ENCODE results near the gene CYP1B1. TPM values are rescaled to one million over a fixed set of nuclear protein-coding genes. Genes with fewer than 3 reads are reported as not detected.
A peak's percentile ranks its signal among the peaks of the same experiment; 100 is the strongest.

The CYP1B1 gene
- total RNA-seq (100 to 1,000 TPM in 2 of 7 donors, 10 to 100 TPM in 5; 50.4 to 121 (median 73.6) TPM), polyA plus RNA-seq (10 to 100 TPM; 17.7 to 26.4 (median 22.6) TPM)
- long read RNA-seq, donor 1: 0 reads
- long read RNA-seq, donor 2, full-length matches to known transcripts: 3 of 3 reads
- long read RNA-seq, donor 2, partial matches to known transcripts: 0 of 3 reads
- long read RNA-seq, donor 2, other reads (novel, unspliced or antisense): 0 of 3 reads

DNA sequence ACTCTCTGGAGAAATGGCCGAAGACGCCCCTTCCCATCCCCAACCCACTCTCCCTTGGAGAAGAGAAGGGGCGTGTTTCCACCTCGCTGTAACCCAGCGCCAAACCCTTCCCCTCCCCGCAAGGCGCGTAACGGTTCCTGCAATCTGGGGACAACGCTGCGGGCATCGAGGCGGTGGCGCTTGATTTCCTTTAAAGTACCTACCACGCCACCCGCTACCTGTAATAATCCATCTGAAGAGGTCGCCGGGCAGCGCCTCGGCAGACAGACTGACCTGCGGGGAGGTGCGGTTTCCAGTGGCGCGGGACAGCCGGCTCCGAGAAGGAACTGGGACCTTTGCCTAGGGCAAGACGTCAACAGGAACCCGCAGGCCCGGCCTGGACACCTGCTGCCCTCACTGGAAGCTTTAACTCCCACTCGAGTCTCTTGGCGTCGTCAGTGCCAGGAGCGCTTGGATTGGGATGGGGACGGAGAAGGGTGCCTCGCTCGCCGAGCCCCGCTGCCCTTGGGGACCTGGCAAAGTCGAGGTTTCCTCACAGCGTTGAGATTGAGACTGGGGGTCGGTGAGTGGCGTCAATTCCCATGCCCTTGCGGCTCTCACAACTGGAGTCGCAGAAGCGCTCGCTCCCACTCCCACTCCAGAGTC, at the start of gene CYP1B1:
Gene CYP1B1, minus strand, starts transcription at position 645 of the 645 bp plus-strand sequence. CDS start 763 bp downstream, outside the sequence.
- peak; percentile 80 for DNase-seq
- Histone ChIP-seq H3K4me3 (peak within 1 kb of the TSS; percentile 44 to 72 (median 55)), H3K36me3 (peaks cover 0 to 6% (median 0%) of the 10 kb centered on the region in 6 donors), H3K4me1 (peaks cover 28 to 65% (median 43%) of the 10 kb centered on the region in 6 donors), H3K27ac (peak within 1 kb of the TSS; percentile 57 to 88 (median 87)), H3K9me3 (no peaks in the 10 kb centered on the region), H3K27me3 (replicated peaks in 1 of 7) (peaks cover 0 to 82% (median 49%) of the 10 kb centered on the region in 7 donors)
- WGBS, 5 donors: 3 to 7% (median 5%) methylated on average over 26 to 46 of the region's 46 CpGs
- intact Hi-C loops (cut with DNase I; ENCODE audit: low total_unique reads): no loop called here
- no peak for TF ChIP-seq POLR2AphosphoS5 (IDR thresholded peaks at IDR 0.05)
- TF ChIP-seq, protein P1, sequence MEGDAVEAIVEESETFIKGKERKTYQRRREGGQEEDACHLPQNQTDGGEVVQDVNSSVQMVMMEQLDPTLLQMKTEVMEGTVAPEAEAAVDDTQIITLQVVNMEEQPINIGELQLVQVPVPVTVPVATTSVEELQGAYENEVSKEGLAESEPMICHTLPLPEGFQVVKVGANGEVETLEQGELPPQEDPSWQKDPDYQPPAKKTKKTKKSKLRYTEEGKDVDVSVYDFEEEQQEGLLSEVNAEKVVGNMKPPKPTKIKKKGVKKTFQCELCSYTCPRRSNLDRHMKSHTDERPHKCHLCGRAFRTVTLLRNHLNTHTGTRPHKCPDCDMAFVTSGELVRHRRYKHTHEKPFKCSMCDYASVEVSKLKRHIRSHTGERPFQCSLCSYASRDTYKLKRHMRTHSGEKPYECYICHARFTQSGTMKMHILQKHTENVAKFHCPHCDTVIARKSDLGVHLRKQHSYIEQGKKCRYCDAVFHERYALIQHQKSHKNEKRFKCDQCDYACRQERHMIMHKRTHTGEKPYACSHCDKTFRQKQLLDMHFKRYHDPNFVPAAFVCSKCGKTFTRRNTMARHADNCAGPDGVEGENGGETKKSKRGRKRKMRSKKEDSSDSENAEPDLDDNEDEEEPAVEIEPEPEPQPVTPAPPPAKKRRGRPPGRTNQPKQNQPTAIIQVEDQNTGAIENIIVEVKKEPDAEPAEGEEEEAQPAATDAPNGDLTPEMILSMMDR (IDR thresholded peaks at IDR 0.05 in 8 of 11, conservative IDR thresholded peaks at IDR 0.05 in 3 of 11): no peak

GRCh38 chr2:38125007-38125406, 49.1 kb upstream of the CYP1B1 start:
- no peaks in the 10 kb centered on the region for H3K27me3 ChIP-seq (replicated peaks in 1 of 7)
- H3K4me1 ChIP-seq: peaks cover 0 to 35% (median 7%) of the 10 kb centered on the region in 6 donors
- H3K9me3 ChIP-seq: peaks cover 0 to 26% (median 19%) of the 10 kb centered on the region in 8 donors
- intact Hi-C loops (cut with DNase I; ENCODE audit: low total_unique reads): no loop called here
- no peak for DNase-seq
- WGBS, 5 donors: 92 to 94% (median 93%) methylated on average over 5 of the region's 5 CpGs
- no peak overlapping the region for H3K4me3 ChIP-seq
- no peak for TF ChIP-seq POLR2AphosphoS5 (IDR thresholded peaks at IDR 0.05)
- TF ChIP-seq, protein P1 (IDR thresholded peaks at IDR 0.05 in 8 of 11, conservative IDR thresholded peaks at IDR 0.05 in 3 of 11): no peak
- no peak for TF ChIP-seq POLR2A (IDR thresholded peaks at IDR 0.05)
- no peak overlapping the region for H3K27ac ChIP-seq
- H3K36me3 ChIP-seq: peaks cover 0 to 6% (median 0%) of the 10 kb centered on the region in 6 donors

DNA sequence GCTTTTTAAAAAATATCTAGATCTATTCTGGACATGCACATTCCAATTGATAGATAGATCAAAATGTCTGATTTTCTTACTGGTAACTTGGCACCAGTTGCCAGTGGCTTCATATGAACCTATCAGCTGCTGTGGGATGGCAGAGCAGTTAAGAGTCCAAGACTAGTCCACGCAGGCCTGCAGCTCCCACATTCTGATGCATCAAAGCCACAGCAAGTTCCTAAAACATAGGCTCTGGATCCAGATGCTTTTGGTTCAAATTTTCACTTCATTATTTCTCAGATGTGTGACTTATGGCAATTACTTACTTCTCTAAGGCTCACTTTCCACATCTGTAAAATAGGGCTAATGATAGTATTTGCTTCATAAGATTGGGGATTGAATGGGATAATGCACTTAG, 48.0 kb upstream of the CYP1B1 start:
- H3K9me3 ChIP-seq: peaks cover 0 to 26% (median 19%) of the 10 kb centered on the region in 8 donors
- WGBS, 5 donors: 82 to 91% (median 86%) methylated on average over 1 of the region's 1 CpG
- H3K4me3 ChIP-seq: no peak overlapping the region
- peaks cover 0 to 24% (median 5%) of the 10 kb centered on the region in 6 donors for H3K4me1 ChIP-seq
- no peak for TF ChIP-seq POLR2AphosphoS5 (IDR thresholded peaks at IDR 0.05)
- TF ChIP-seq POLR2A (IDR thresholded peaks at IDR 0.05): no peak
- TF ChIP-seq, protein P1 (IDR thresholded peaks at IDR 0.05 in 8 of 11, conservative IDR thresholded peaks at IDR 0.05 in 3 of 11): no peak
- H3K27me3 ChIP-seq (replicated peaks in 1 of 7): no peaks in the 10 kb centered on the region
- H3K27ac ChIP-seq: no peak overlapping the region
- intact Hi-C loops (cut with DNase I; ENCODE audit: low total_unique reads): no loop called here
- peaks cover 0 to 6% (median 0%) of the 10 kb centered on the region in 6 donors for H3K36me3 ChIP-seq
- DNase-seq: no peak

- Histone ChIP-seq H3K27me3 (replicated peaks in 1 of 7) (no peaks in the 10 kb centered on the region), H3K4me1 (peaks cover 0 to 10% (median 0%) of the 10 kb centered on the region in 6 donors), H3K4me3 (no peak overlapping the region), H3K27ac (no peak overlapping the region), H3K36me3 (peaks cover 0 to 3% (median 0%) of the 10 kb centered on the region in 6 donors), H3K9me3 (peaks cover 0 to 16% (median 13%) of the 10 kb centered on the region in 8 donors)
- 69 to 88% (median 76%) methylated on average over 7 of the region's 7 CpGs for whole genome bisulfite sequencing, 5 donors
- no peak for TF ChIP-seq POLR2AphosphoS5 (IDR thresholded peaks at IDR 0.05)
- TF ChIP-seq, protein P1 (IDR thresholded peaks at IDR 0.05 in 8 of 11, conservative IDR thresholded peaks at IDR 0.05 in 3 of 11): no peak
- TF ChIP-seq POLR2A (IDR thresholded peaks at IDR 0.05): no peak
- intact Hi-C loops (cut with DNase I; ENCODE audit: low total_unique reads): no loop called here
- DNase-seq: no peak
Observed at GRCh38 chr2:38122344-38122743, 46.4 kb upstream of the CYP1B1 start.

All from spleen (tissue), 13 donors.